ENCODE results near the gene HES2.
A peak's percentile ranks its signal among the peaks of the same experiment; 100 is the strongest.
"Not testable (repeated sequence)": the region's sequence is repeated elsewhere in the genome, so short reads cannot be mapped to it uniquely, and the experiment has no call there.

Gene HES2

DNA sequence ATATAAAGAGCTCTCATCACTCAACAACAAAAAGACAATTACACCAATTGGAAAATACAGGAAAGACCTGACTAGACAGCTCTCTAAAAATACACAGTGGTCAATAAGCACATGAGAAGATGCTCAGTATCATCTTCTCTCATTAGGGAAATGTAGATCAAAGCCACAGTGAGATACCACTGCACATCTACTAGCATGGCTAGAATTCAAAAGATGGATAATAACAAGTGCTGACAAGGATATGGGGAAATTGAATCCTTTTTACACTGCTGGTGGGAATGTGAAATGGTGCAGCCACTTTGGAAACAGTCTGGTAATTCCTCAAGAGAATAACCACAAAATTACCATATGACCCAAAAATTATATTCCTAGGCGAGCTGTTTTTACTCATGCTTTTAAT is 35.6 kb downstream of the HES2 start:
- DNase-seq: no peak

DNA sequence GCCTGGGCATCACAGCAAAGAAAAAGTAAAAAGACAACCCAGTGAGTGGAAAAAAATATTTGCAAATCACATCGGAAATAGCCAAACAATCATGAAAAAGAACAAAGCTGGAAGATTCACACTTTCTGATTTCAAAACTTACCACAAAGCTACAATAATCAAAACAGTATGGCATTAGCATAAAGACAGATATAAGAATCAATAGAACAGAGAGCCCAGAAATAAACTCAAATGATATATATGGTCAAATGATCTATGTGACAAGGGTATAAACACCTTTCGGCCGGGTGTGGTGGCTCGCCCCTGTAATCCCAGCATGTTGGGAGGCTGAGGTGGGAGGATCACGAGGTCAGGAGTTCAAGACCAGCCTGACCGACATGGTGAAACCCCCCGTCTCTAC is 39.7 kb downstream of the HES2 start:
- no peak for DNase-seq

DNA sequence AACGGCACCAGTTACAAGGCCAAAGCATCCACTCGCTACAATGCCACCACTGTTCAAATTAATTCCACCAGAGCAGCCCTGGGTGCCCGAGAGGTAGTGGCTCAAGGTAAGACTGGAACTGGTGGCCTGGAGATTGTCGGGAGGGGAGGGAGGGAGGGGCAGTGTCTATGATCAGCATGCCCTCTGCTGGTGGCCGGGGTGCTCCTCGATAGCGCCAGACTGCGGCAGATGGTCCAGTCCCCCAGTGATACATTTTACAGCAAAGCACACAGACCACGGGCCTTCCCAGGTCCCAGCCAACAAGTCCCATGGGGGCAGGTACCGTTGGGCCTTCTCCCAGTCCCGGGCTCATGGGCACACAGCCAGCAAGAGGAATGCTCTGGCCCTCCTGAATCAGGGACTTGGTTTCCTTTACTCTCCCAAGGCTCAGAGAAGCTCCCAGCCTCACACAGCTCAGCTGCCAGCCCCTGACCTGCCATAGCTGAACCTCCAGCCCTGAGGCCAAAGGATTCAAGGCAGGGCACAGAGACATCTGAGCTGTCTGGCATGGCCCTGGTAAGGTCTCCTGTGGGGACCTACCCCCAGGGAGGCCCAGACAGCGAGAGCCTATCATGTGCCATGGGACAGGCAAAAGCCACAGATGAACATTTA is 41.5 kb downstream of the HES2 start:
- no peak for DNase-seq

DNA sequence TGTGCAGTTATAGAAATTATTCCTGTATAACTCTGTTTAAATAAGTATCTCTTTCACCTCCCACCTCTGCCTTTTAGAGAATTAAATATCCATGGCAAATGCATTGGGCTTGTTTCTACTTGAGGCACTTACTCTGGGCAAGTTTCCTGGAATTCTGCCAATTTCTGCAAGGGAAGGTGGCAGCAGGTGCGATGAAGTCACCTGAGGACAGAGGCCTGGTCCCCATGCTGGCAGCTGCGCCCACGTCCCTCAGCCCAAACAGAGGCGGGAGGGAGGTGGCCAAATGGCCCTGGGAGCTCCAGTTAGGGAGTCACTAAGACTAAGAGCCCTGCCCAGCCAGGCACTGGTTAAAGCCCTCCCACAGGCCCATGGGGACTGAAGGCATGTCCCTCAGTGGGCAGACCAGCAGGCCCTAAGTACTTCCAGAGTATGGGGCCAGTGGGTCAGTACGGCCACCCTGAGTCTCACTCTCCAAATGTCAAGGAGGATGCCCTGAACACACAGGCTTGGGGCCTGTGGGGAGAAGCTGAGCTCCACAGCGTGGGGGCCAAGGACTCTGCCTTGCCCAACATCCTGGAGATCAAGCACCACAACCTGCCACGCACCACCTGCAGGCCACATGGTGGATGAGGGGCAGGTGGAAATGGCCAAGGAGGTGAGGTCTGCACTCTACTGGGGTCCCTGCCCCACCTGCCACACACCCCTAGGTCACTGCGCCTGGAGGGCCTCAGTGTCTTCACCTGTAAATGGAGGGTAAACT is 45.6 kb downstream of the HES2 start:
- no peak for DNase-seq

DNA sequence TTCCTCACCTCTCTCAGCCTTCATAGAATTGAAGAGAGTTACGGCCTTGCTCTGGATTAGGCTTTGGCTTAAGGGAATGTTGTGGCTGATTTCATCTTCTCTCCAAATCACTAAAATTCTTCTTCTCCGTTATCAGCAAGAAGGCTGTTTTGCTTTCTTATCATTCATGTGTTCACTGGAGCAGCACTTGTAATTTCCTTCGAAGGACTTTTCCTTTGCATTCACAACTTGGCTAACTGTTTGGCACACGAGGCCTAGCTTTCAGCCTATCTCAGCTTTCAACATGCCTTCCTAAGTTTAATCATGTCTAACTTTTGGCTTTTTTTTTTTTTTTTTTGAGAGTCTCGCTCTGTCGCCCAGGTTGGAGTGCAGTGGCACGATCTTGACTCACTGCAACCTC is 47.5 kb downstream of the HES2 start:
- DNase-seq: not testable (repeated sequence)

DNA sequence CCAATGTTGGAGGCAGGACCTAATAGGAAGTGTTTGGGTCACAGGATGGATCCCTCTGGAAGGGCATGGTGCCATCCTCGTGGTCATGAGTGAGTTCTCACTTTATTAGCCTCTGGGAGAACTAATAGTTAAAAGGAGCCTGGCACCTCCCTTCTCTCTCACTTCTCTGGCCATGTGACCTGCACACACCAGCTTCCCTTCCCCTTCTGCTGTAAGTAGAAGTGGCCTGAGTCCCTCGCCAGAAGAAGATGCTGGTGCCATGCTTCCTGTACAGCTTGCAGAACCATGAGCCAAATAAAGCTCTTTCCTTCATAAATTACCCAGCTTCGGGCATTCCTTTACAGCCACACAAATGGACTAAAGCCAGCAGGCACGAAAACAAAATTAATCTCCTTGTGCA is 49.7 kb downstream of the HES2 start:
- DNase-seq: no peak

GRCh38 chr1:6367381-6368012 is 52.2 kb downstream of the HES2 start:
- DNase-seq: no peak

DNA sequence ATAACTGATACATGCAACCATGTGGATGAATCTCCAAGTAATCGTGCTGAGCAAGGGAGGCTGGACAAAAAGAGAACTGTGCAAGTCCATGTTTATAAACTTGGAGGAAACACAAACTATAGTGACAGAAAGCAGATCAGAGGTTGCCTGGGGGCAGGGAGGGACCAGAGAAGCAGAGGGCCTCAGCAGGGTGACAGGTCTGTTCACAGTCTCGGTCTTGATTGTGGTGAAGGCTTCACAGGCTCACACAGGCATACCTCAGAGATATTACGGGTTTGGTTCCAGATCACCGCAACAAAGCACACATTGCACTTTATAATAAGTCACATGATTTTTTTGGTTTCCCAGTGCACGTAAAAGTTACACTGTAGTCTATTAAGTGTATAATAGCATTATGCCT is 54.7 kb downstream of the HES2 start:
- no peak for DNase-seq

DNA sequence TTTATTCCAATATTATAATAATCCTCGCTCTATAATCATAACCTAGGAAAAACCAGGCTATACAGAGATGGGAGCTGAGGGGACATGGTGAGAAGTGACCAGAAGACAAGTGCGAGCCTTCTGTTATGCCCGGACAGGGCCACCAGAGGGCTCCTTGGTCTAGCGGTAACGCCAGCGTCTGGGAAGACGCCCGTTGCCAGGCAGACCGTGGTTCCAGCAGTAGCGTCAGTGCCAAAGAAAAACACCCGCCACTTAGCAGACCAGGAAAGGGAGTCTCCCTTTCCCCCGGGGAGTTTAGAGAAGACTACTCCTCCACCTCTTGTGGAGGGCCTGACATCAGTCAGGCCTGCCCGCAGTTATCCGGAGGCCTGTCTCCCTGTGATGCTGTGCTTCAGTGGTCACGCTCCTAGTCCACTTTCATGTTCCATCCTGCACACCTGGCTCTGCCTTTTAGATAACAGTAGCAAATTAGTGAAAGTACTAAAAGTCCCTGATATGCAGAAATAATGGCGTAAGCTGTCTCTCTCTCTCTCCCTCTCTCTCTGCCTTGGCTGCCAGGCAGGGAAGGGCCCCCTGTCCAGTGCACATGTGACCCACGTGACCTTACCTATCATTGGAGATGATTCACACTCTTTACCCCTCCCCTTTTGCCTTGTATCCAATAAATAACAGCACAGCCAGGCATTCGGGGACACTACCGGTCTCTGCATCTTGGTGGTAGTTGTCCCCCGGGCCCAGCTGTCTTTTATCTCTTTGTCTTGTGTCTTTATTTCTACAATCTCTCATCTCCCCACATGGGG is 56.4 kb downstream of the HES2 start:
- DNase-seq: peak; percentile 63

All from right hindlimb (tissue), 1 donor.